HPDE6-E6E7 (cell line): Measurements from ENCODE around the gene PPY.
"Not testable (repeated sequence)": the region's sequence is repeated elsewhere in the genome, so short reads cannot be mapped to it uniquely, and the experiment has no call there.

Experiments used
- DNase-seq: peaks from one replicate; pipeline ENCODE4 v3.0.0; 2011; ENCODE audit warnings: missing footprints; ENCODE audit errors: extremely low spot score

Gene PPY

DNA sequence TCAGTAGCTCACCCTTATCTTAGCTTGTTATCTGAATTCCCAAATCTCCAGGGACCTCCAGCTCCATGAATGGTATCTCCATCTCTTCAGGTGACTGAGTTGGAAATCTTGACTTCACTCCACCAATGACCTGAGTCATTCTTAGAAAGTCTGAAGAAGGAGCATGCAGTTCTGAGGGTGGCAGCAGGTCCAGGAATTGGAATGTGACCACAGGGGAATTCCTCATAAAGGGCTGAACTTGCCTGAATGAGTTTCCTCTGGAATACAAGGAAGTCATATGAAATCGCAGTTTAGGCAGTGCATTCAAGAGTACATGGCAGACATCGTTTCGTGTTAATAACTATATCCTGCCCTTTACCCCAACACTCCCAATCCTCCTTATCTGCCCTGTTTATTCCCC is 24.0 kb upstream of the PPY start:
- no peak for DNase-seq

DNA sequence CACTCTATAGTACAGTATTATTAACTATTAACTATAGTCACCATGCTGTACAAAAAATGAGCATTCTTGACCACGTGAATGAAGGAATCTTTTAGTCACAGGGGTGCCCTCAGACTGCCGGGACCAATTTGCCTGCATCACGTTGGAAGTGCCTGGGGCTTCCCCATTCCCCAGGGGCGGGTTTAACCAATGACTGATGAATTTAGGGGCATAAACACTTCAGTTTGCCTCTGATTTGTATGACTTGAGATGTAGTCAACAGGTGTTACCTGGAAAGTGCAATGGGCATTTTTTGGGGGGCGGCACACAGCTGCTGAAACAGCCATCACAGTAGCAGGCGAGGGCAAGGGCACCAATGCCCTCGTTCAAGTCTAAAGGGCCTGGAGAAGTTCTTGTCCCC is 20.2 kb upstream of the PPY start:
- DNase-seq = no peak

GRCh38 chr17:43961954-43962353 is 19.7 kb upstream of the PPY start:
- no peak for DNase-seq

DNA sequence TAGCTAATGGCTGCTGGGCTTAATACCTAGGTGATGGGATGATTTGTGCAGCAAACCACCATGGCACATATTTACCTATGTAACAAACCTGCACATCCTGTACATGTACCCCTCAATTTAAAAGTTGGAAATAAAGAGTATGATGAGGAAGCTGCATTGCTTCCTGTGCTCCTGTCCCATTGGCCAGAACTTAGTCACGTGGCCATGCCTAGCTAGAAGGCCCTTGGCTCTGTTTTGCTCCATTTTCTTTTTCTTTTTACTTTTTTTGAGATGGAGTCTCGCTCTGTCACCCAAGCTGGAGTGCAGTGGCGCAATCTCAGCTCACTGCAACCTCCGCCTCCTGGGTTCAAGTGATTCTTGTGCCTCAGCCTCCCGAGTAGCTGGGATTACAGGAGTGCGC is 19.0 kb upstream of the PPY start:
- DNase-seq = not testable (repeated sequence)

DNA sequence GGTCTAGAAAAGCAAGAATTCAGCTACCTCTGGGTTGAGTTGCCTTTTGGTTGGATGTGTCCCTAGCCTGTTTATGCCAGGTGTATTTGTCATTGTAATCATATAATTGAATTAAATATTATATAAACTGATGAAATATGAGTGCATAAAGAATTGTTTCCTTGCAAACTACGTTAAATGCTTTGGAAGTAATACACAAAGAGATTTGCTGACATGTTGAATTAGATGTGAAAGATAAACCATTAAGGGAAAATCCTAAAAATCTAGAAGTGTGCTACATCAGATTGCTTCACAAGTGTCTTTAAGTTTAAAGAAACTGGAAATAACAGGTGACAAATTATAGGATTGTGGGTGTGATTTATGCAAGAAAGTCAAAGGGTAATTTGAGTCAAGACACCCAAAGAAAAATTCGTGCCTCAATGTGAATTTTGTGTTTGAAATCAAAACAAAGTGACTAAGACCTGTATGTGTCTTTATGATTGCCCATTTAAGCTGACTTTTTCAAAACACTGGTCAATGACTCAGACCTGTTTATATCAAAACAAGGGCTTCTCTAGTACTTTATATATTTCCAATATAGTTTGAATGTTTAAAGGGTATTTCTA is 16.6 kb upstream of the PPY start:
- DNase-seq = no peak

DNA sequence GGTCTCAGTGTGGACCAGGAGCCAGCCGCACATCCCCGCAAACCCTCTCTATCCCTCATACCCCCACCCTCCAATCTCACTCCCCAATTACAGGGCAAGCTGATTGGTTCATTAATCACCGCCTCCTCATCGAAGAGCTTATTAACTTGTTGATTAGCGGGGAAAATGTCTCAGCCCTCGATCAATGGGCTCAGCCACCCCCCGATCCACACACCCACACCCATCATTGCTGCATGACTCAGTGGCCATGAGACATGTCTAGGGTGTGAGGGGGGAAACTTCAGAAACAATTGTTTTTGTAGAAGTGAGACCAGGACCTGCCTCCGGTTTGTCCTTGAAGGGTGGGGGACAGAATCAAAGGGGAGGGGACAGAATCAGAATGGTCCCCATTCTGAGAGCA is 13.9 kb upstream of the PPY start:
- no peak for DNase-seq

DNA sequence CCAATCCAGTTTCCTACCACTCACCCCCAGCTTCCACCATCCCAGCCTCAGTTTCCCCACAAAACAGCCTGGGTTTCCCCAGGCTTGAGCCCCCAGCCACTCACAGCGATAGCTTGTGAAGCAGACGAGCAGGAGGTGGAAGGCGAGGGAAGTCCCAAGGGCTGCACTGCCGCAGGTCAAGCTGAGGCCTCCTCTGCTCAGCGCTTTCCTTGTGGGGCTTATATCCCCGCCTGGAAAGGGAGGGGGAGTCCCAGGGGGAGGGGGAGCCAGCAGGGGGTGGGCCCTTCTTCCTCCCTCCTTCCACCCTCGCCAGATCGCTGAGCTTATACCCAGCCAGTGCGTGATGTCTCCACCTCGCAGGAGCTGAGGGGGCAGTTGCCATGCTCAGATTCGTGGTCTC is 11.5 kb upstream of the PPY start, which contains the start of gene PYY:
TSS of gene PYY (minus strand) at position 195 of the 400 bp plus-strand sequence. CDS start 457 bp downstream, outside the sequence.
- no peak for DNase-seq

DNA sequence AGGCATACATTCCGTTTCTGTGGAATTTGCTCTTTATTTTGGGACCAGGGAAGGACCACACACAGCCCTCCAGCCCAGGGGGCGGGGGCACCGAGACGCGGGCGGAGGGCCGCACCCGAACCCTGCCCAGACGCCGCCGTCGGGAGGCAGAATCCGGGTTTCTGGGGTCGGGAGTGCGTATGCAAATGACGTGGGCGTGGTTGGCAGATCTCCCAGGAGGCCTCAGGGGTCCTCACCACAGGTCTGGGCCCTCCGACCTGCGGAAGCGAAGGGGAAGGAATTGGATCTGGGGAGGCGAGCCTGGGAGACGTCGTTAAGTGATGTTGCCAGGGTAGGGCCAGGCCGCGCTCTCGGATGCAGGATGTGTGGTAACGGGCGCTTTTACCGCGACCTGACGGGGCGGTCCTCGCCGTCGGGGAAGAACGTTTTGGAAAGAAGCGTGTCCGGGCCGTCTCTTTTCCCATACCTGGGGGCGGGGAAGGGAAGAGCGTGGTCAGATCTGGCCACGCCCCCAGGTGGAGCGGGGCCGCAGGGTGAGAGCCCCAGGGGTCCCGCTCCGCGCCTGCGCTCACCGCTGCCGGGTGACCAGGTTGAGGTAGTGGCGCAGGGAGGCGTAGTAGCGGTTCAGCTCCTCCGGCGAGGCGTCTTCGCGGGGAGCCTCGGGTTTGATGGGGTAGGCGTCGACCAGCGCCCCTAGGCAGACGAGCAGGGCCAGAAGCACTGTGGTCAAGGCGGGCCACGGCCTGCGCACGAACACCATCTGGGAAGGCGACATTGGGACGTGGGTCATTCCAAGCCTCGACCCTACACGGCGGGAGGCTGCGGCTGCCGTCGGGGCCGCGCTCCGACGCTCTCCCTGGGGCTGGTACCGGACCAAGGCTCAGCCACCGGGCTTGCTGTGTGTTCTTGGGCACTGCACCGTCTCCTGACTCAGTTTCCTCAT is 10.7 kb upstream of the PPY start:
- no peak for DNase-seq

GRCh38 chr17:43952351-43952723 is 10.1 kb upstream of the PPY start:
- no peak for DNase-seq

DNA sequence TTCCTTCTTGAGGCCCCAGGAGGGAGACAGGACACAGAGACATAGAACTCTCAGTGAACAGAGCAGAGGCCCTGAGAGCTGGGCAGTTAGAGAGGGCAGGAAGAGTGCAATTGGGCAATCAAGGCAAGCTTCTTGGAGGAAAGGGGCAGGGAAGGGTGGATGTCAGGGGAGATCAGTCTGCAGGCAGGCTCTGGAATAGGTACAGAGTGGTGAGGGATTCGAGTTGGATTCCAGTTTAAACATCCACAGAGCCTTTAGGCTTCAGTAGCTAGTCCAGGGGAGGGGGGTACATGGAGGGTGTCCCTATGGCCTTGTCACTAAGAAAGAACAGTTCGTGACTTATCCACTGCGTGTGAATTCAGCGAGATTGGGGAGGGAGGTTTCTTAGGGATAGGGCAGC is 9.5 kb upstream of the PPY start:
- no peak for DNase-seq

- DNase-seq = no peak
Measured at GRCh38 chr17:43950554-43950953, 8.3 kb upstream of the PPY start.

GRCh38 chr17:43949781-43950180 is 7.5 kb upstream of the PPY start:
- DNase-seq = no peak

GRCh38 chr17:43946781-43947180 is 4.5 kb upstream of the PPY start:
- no peak for DNase-seq

DNA sequence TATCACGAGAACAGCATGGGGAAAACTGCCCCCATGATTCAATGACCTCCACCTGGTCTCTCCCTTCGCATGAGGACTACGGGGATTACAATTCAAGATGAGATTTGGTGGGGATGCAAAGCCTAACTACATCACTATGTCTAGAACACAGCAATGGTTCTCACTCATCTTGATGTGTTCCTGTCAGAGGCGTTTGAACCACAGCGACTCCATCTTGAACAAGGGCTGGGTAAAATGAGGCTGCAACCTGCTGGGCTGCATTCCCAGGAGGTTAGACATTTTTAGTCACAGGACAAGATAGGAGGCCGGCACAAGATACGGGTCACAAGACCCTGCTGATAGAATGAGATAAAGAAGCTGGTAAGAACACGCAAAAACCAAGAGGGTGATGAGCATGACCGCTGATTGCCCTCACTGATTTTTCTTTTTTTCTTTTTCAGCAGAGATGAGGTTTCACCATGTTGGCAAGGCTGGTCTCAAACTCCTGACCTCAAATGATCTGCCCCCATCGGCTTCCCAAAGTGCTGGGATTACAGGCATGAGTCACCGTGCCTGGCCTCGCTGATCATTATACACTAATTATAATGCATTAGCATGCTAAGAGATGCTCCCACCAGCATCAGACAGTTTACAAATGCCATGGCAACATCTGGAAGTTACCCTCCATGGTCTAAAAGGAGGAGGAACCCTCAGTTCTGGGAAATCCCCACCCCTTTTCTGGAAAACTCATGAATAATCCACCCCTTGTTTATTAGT is 3.0 kb upstream of the PPY start:
- DNase-seq = no peak

DNA sequence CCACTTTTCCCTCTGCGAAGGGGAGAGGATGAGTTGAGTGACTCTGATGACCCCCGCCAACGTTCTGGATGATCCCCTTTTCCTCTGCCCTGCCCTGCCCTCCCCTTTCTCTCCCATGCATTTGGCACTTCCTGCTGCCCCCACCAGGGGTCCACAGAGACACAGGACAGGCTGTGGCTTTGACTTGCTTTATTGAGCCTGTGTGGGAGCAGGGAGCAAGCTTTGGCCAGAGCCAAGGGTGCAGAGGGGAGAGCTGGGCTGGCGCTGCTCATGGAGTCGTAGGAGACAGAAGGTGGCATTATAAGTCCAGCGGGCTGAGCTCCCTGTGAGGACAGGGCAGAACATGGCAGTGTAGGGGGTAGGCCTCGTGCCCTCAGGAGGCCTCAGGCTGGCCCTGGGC is 1.6 kb downstream of the PPY start:
- no peak for DNase-seq

GRCh38 chr17:43939886-43940285 is 2.4 kb downstream of the PPY start:
- no peak for DNase-seq

GRCh38 chr17:43939452-43939851 is 2.8 kb downstream of the PPY start:
- not testable (repeated sequence) for DNase-seq

DNA sequence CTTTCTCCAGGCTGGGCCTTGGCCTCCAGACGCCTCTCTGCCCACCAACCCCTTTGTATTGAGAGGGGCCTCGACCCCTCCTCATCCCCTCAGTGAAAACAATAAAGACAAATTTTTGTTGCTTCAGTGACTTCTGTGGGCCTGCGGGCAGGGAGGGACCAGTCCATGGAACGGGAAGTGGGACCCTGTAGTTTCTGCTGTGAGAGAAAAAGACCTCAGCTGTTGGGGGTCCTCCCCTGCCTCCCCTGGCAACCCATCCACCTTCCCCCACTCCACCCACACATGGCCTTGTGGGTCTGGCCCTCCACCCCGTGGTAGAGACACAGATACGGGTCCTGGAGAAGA is 3.5 kb downstream of the PPY start:
- no peak for DNase-seq

DNA sequence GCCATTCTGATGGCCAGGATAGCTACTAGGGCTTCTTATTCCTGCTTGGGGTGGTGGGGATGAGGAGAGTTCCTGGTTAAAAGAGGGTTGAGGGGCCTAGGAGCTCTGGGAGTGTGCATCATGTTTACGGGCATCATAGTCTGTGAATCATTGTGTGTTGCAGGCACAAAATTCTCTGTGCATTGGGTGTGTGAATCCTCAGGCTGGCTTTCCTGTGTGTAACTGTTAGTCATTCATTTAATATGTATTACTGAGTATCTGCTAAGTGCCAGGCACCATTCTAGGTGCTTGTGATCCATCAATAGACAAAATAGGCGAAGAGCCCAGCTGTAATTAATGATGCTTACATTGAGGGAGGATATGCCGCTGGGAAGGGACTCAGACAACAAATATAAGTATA is 5.8 kb downstream of the PPY start:
- no peak for DNase-seq

DNA sequence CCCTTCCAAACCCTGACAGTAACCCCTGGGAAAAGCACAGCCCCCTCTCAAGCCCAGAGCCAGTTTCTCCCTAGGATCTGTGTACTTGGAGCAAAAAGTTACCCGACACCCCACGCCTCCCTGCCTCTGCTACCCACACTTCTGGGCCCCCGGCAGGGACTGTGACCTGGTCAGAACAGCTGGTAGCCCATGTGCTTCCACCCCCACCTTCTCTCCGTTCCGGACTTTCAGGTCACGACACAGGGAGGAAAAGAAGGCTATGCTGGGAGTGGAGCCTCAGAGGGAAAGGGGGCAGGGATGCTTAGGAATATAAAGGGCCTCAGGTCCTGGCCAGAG is 6.4 kb downstream of the PPY start:
- DNase-seq = no peak

GRCh38 chr17:43935204-43935925 is 6.9 kb downstream of the PPY start:
- DNase-seq = no peak

DNA sequence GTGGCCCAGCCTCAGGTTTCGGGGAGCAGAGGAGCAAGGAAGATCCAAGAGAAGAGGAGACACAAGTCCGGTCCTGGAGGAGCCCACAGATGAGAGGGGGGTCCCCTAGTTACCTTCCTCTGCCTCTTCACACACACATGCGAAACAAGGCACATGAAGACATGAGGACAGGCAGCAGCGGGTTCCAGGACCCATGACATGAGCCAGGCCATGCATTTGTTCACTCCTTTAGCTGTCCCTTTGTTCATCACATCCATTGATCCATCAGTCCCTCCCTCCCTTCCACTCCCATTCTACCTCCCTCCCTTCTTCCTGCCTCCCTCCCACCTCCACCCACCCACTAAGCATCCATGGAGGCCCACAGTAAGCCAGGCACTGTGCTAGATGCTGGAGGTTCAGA is 9.4 kb downstream of the PPY start:
- no peak for DNase-seq
